Activated naive CD4-positive, alpha-beta T cell treated with anti-CD3 and anti-CD28 coated beads, Interleukin-2, amount 10 ng/mL, durations not matched to agents 7 days and 5 days (primary cell): Measurements from ENCODE around the gene CHD9NB.

Source experiments
- CTCF ChIA-PET: fragments of 350-600 bp; sonication (Branson Sonifier 250); formaldehyde crosslinking; loops from one replicate; lab custom pipeline; 2021; ENCODE audit warnings: antibody characterized with exemption; lab: Charles Lee
- DNase-seq: peaks from one replicate; pipeline ENCODE4 v3.0.0-alpha.2; 2020
- H3K27ac Mint-ChIP-seq: one replicate; pipeline ENCODE4 v1.8.0; 2021; ENCODE audit warnings: mild to moderate bottlenecking, moderate library complexity, mixed read lengths
- H3K27me3 Mint-ChIP-seq: one replicate; pipeline ENCODE4 v1.8.0; 2021; ENCODE audit warnings: mild to moderate bottlenecking, mixed read lengths
- H3K36me3 Mint-ChIP-seq: one replicate; pipeline ENCODE4 v1.8.0; 2021; ENCODE audit warnings: mixed read lengths
- H3K4me1 Mint-ChIP-seq: one replicate; pipeline ENCODE4 v1.8.0; 2021; ENCODE audit warnings: mixed read lengths
- H3K4me3 Mint-ChIP-seq: one replicate; pipeline ENCODE4 v1.8.0; 2021; ENCODE audit warnings: mild to moderate bottlenecking, moderate library complexity, mixed read lengths
- H3K9me3 Mint-ChIP-seq: one replicate; pipeline ENCODE4 v1.8.0; 2021; ENCODE audit warnings: mixed read lengths

The CHD9NB gene

DNA sequence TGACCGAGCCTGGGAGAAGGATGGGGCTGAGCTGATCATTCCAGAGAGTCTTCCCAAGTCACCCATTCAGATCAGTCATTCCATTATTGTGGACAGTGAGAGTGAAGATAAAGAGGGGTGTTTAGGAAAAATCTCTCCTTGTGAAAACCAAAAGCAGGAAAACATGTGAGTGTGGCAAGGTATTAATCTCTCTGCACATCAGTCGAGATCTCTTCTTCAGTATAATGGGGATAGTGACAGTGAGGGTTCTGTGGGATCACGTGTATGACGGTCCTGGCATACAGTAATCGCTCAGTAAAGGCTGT lies 37.5 kb upstream of the CHD9NB start:
- Mint-ChIP-seq H3K27me3 (peaks cover 17% of the 10 kb centered on the region), H3K4me3 (no peak overlapping the region), H3K9me3 (no peaks in the 10 kb centered on the region), H3K4me1 (peaks cover 34% of the 10 kb centered on the region), H3K27ac (no peak overlapping the region), H3K36me3 (no peaks in the 10 kb centered on the region)
- CTCF ChIA-PET = interaction anchor here (1.6 kb wide), 1 partner anchor 9 kb away, joined by 3 read pairs; no protein-coding TSS in a partner anchor
- DNase-seq = no peak

DNA sequence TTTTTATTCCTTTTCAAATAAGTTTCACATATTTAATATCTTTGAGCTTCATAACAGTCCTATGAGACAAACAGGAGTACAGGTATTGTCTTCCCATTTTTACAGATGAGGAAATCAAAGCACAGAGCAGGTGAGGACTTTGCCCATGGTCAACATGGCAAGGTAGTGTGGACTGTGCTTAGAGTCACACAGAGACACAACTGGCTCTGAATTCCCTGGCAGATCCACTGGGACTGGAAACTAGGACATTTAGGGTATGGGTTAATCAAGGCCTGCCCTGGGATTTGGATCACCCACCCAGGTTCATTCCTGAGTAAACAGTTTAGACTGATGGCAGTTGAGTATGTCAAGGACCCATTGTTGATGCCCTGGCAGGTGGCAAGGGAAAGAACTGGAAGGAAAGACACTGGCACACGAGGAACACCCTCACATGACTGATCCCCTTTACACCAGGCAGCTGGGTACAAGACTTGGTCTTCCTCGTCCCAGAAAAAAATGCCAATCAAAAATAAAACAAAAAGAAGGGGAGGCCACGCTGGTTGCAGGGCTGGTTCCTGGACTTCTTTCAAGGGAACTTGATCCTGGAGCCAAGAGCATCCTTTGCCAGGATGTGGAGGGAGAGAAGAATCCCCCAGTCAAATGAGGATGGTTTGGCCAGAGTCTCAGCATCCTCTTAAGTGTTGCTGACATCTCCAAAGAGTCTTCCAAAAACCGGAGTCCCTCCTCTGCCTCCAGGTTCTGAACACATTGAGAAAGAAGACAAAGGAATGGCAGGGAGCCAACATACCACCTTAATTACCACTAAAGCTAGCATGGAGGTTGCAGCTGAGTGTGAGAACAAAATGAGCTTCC lies 37.0 kb upstream of the CHD9NB start:
- no peak overlapping the region for H3K27ac Mint-ChIP-seq
- H3K27me3 Mint-ChIP-seq = peaks cover 17% of the 10 kb centered on the region
- H3K4me3 Mint-ChIP-seq = no peak overlapping the region
- H3K4me1 Mint-ChIP-seq = peaks cover 34% of the 10 kb centered on the region
- H3K36me3 Mint-ChIP-seq = no peaks in the 10 kb centered on the region
- CTCF ChIA-PET = interaction anchor here (1.6 kb wide), 1 partner anchor 9 kb away, joined by 3 read pairs; no protein-coding TSS in a partner anchor
- DNase-seq = no peak
- no peaks in the 10 kb centered on the region for H3K9me3 Mint-ChIP-seq

DNA sequence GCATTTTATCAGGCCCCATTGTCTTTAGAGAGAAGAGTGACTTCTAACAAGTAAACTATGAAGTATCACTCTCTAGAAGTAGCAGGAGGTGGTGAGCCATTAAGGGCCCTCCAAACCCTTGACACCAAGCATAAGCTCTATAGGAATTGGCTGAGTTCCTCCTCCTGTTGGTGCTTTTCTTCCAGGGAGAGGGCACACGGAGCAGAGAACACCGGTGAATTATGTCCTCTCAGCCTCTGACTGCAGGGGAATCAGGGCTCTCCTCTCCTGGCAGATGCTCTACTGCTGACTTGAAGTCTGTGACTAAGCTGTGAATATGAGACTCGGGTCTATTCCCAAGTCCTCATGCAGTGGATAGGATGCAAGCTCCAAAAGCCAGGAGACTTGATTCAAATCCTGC lies 34.4 kb upstream of the CHD9NB start:
- H3K9me3 Mint-ChIP-seq = no peaks in the 10 kb centered on the region
- peaks cover 20% of the 10 kb centered on the region for H3K4me1 Mint-ChIP-seq
- H3K36me3 Mint-ChIP-seq = no peaks in the 10 kb centered on the region
- H3K27ac Mint-ChIP-seq = no peak overlapping the region
- no peak overlapping the region for H3K4me3 Mint-ChIP-seq
- no peak for DNase-seq
- H3K27me3 Mint-ChIP-seq = peaks cover 17% of the 10 kb centered on the region
- CTCF ChIA-PET = no interaction called here

DNA sequence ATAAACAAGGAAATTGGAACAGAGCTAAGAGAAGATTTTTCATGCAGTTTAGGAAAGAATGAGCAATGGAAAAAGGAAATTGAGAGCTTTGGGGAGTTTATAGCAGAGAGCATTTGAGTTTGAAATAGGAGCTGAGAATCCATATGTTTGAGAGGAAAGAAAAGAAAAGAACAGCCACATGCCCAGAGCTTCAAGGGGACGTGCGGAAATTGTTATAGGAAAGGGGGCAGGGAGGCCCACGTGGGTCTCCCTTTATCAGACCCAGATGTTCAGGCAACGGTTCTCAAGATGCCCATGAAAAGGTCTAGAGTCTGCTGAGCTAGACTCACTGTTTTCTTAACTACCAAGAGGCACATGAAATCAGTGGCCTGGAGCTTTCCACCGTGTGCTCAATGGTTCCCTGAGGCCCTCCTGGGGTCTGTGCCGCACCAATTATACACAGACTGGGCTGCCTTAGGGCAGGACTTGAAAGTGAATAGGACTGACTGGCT lies 33.3 kb upstream of the CHD9NB start:
- H3K27ac Mint-ChIP-seq = no peak overlapping the region
- peaks cover 11% of the 10 kb centered on the region for H3K4me1 Mint-ChIP-seq
- no peaks in the 10 kb centered on the region for H3K36me3 Mint-ChIP-seq
- no peak for DNase-seq
- peaks cover 9% of the 10 kb centered on the region for H3K27me3 Mint-ChIP-seq
- CTCF ChIA-PET = interaction anchor here (0.6 kb wide), 1 partner anchor 23 kb away, joined by 4 read pairs; no protein-coding TSS in a partner anchor
- no peaks in the 10 kb centered on the region for H3K9me3 Mint-ChIP-seq
- no peak overlapping the region for H3K4me3 Mint-ChIP-seq

DNA sequence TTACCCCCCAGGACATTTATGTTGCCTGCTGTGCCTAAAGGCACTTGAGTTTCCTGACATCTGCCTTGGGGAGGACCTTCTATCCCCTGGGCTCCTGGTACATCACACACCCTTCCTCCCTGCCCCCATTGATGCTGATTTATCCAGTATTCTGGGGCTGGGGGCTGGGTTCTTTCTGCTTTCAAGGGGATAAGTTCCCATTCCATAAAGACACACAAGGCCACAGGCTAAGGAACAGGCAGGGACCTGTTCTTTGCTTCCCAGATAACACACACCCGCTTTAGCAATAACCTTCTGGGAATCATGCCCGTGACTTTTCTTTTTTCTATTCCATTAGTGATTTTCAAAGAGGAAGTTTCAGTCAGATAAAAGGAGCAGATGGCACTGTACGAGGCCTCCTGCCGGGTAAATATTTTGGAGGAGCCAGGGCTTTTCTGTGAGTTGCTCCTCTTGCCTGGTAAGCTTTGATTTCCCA lies 32.7 kb upstream of the CHD9NB start:
- no peaks in the 10 kb centered on the region for H3K9me3 Mint-ChIP-seq
- no peak for DNase-seq
- H3K4me1 Mint-ChIP-seq = peaks cover 6% of the 10 kb centered on the region
- CTCF ChIA-PET = no interaction called here
- no peak overlapping the region for H3K4me3 Mint-ChIP-seq
- H3K36me3 Mint-ChIP-seq = no peaks in the 10 kb centered on the region
- H3K27ac Mint-ChIP-seq = no peak overlapping the region
- peaks cover 7% of the 10 kb centered on the region for H3K27me3 Mint-ChIP-seq

DNA sequence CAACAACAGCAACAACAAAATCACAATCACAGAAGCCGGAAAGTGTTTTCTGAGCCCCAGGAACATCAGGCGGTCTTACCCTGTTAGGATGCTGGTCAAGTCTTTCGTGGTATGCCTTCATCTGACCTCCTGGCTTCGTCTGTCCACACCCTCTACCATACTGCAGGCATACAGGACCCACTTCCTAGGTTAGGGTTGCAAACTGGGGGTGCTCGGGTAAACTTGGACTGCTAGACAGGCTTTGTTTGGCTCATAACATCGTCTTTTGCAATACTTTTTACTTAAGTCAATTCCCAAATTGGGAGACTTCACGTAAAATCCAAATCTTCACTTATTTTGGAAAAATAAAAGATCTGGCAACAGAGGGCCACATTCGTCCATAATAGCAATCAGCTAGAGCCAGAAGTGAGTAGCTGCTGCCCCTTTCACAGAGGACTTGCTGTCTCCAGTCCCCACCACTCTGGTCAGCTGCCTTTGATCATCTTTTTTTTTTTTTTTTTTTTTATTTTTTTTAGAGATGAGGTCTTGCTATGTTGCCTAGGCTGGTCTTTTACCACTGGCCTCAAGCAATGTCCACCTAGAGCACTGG lies 32.1 kb upstream of the CHD9NB start:
- Mint-ChIP-seq H3K27ac (no peak overlapping the region), H3K9me3 (no peaks in the 10 kb centered on the region), H3K4me1 (peaks cover under 1% of the 10 kb centered on the region), H3K4me3 (no peak overlapping the region), H3K27me3 (peaks cover 7% of the 10 kb centered on the region), H3K36me3 (no peaks in the 10 kb centered on the region)
- DNase-seq = no peak
- CTCF ChIA-PET = no interaction called here

DNA sequence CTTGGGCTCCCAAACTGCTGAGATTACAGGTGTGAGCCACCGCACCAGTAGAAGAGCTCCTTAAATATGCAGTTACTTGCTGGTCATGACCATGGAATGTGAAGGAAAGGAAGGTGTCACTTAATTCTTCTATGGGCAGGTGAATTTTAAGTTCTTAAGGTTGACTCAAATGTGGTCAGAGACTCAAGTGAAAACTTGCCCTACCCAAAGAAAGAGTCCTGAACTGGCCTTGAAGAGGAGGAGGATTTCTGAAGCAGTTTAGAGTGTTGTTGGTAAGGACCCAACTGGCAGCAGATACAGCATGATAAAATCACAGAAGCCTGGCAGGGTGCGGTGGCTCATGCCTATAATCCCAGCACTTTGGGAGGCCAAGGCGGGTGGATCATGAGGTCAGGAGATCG lies 31.4 kb upstream of the CHD9NB start:
- peaks cover 4% of the 10 kb centered on the region for H3K27me3 Mint-ChIP-seq
- no peaks in the 10 kb centered on the region for H3K9me3 Mint-ChIP-seq
- no peaks in the 10 kb centered on the region for H3K4me1 Mint-ChIP-seq
- no peak overlapping the region for H3K27ac Mint-ChIP-seq
- no peak overlapping the region for H3K4me3 Mint-ChIP-seq
- CTCF ChIA-PET = no interaction called here
- H3K36me3 Mint-ChIP-seq = no peaks in the 10 kb centered on the region
- no peak for DNase-seq

DNA sequence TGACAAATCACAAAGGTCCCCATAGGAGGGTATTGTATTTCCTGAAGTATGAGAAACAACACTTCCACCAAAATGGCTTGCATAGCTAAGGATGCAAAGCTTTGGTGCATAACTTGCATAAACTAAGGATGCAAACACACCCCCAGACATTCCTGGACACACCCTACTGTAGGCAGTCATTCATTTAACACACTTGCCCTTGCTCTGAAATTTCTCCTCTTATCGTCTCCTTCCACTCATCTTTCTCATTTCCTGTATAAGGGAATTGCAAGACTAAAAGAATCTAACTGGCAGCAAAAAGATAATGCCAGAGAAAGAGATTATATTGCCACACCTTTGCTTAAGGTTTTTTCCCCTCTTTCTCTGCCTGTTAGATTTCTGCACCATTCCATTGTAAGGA lies 30.4 kb upstream of the CHD9NB start:
- H3K27me3 Mint-ChIP-seq = peaks cover 4% of the 10 kb centered on the region
- H3K27ac Mint-ChIP-seq = no peak overlapping the region
- no peak for DNase-seq
- H3K36me3 Mint-ChIP-seq = no peaks in the 10 kb centered on the region
- H3K4me1 Mint-ChIP-seq = no peaks in the 10 kb centered on the region
- H3K9me3 Mint-ChIP-seq = no peaks in the 10 kb centered on the region
- no peak overlapping the region for H3K4me3 Mint-ChIP-seq
- CTCF ChIA-PET = interaction anchor here (1.6 kb wide), 1 partner anchor 23 kb away, joined by 3 read pairs; no protein-coding TSS in a partner anchor

DNA sequence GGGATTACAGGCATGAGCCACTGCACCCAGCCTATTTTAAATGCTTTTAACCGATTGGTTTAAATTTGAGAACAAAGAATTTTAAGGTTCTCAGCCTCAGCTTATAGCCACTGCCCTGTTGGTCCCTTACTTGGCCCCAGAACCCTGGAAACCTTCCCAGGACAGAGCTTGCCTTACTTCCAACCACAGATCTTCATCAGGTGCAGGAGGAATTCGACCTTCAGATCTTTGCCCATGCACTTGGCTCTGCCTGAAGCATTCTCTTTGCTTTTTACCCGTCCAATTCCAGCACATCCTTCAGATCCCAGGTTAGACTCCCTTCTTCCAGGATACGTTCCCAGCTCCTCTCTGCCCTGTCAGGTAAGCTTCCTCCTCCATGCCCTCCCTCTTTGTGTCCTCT lies 29.8 kb upstream of the CHD9NB start:
- H3K4me3 Mint-ChIP-seq = no peak overlapping the region
- H3K36me3 Mint-ChIP-seq = peaks cover 1% of the 10 kb centered on the region

DNA sequence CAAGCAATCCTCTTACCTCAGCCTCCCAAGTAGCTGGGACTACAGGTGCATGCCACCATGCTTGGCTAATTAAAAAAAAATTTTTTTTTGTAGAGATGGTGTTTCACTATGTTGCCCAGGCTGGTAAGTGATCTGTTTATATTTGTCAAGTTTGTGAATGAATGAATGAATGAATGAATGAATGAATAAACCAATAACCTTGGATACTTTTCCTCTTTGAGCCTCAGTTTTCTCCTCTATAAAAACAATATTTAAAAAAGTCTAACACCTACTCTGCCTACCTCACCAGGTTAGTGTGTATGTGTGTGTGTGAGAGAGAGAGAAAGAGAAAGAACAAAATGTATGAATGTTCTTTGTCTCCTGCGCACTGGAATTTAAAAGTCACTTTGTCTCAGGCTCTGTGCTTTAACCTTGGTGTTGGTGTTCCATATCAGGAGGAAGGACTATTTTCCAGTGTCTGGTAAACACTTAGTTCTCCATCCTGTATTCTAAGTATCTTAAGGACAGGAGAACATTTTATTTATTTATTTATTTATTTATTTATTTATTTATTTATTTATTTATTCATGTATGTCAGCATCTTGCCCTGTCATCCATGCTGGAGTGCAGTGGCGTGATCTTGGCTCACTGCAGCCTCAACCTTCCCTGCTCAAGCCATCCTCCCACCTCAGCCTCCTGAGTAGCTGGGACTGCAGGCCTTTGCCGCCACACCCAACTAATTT lies 29.1 kb upstream of the CHD9NB start:
- CTCF ChIA-PET = interaction anchor here (1.6 kb wide), 1 partner anchor 22 kb away, joined by 3 read pairs; no protein-coding TSS in a partner anchor
- H3K4me1 Mint-ChIP-seq = no peaks in the 10 kb centered on the region

More for the DNA sequence above, 29.8 kb upstream of the CHD9NB start:
- Mint-ChIP-seq H3K9me3 (no peaks in the 10 kb centered on the region), H3K27ac (no peak overlapping the region), H3K4me1 (no peaks in the 10 kb centered on the region), H3K27me3 (peaks cover 4% of the 10 kb centered on the region)
- no peak for DNase-seq
- CTCF ChIA-PET = interaction anchor here (1.6 kb wide), 1 partner anchor 23 kb away, joined by 3 read pairs; no protein-coding TSS in a partner anchor

DNA sequence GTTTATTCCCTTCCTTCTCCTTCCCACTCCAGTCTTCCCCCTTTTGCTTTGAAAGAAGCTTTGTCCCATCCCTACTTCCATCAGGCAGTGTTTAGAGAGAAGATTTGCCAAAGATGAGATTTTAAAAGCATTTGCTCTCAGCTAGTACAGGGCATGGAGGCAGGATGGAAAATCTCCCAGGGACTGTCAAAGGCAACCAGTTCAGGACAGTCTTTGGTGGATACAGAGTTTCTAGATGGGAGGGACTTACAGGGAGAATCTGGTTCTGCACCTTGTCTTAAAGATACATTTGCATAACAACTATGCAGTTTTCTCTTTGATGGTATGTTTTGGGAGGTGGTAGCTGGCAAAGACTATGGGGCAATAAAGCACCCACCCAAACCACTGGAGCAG lies 28.3 kb upstream of the CHD9NB start:
- H3K27me3 Mint-ChIP-seq = peaks cover 4% of the 10 kb centered on the region
- no peak overlapping the region for H3K4me3 Mint-ChIP-seq
- peaks cover 1% of the 10 kb centered on the region for H3K36me3 Mint-ChIP-seq
- H3K4me1 Mint-ChIP-seq = no peaks in the 10 kb centered on the region
- no peaks in the 10 kb centered on the region for H3K9me3 Mint-ChIP-seq
- CTCF ChIA-PET = no interaction called here
- no peak overlapping the region for H3K27ac Mint-ChIP-seq
- no peak for DNase-seq

More for the DNA sequence above, 29.1 kb upstream of the CHD9NB start:
- no peaks in the 10 kb centered on the region for H3K9me3 Mint-ChIP-seq
- peaks cover 1% of the 10 kb centered on the region for H3K36me3 Mint-ChIP-seq
- peaks cover 4% of the 10 kb centered on the region for H3K27me3 Mint-ChIP-seq
- no peak overlapping the region for H3K4me3 Mint-ChIP-seq
- no peak for DNase-seq
- no peak overlapping the region for H3K27ac Mint-ChIP-seq

DNA sequence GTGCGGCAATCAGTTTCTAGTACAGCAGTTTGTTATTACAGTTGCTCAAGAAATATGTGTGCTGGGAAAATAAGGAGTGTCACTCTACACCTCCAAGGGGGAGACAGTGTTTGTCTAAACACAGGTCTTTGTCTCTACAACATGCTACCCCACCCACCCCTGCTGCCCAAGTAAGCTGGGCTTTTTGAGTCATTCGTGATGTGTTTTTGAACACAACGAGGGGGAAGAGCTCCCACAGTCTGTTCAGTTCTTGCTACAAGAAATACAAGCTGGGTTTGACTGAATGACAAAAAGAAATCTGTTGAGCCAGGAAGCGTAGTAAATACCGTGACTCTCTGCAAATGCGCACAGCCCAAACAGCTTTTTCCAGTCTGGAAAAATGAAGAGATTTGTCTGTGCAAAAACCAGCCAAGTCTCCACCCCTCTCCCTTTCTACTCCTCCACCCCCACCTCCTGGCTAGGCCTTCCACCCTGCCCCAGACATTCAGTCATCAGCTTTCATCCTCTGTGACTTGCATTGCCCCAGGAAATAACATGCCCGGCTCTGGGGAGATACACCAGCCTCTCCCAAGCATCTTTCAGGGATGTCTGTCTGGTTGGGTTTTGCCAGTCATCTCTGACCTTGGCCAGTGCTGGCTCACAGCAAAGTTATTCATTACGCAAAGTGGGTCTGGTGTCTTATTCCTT lies 27.8 kb upstream of the CHD9NB start:
- Mint-ChIP-seq H3K27ac (no peak overlapping the region), H3K9me3 (peaks cover 4% of the 10 kb centered on the region), H3K27me3 (peaks cover 4% of the 10 kb centered on the region), H3K36me3 (peaks cover 4% of the 10 kb centered on the region), H3K4me3 (no peak overlapping the region), H3K4me1 (no peaks in the 10 kb centered on the region)
- DNase-seq = no peak
- CTCF ChIA-PET = no interaction called here

DNA sequence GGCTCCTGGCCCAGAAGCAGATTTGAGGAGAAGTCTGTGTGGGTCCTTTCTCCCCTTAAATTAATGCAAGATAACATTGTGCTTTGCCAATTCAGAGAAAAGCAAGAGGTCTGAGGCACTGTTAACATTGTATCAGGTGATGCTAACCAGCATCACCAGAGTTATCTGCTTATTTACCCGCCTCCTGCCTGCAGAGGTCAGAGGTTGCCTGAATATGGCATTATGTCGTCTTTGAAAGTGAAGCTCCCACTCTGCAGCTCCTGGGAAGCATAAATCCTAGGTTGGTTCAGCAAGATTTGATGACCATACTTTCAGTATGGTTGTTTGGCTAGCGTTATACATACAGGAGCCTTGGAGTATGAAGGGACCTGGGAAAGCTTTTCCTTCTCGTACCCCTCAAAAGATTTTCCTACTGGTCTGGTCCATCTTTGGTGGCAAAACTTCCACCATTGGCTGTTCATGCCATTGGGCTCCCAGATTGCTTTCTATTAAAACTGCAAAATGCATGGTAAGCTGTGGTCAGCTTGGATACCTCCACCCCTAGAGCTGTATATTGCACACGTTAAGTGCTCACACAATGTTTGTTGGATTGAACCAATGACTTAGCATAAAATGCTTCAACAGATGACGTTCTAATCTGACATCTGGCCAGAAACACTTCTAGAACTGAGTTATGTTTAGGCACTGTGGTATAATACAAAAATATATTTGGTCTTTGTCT lies 26.2 kb upstream of the CHD9NB start:
- H3K4me3 Mint-ChIP-seq = no peak overlapping the region
- peaks cover 4% of the 10 kb centered on the region for H3K27me3 Mint-ChIP-seq
- H3K27ac Mint-ChIP-seq = no peak overlapping the region
- no peaks in the 10 kb centered on the region for H3K4me1 Mint-ChIP-seq
- peaks cover 11% of the 10 kb centered on the region for H3K9me3 Mint-ChIP-seq
- peaks cover 9% of the 10 kb centered on the region for H3K36me3 Mint-ChIP-seq
- DNase-seq = no peak
- CTCF ChIA-PET = interaction anchor here (1.0 to 1.3 kb wide), 3 partner anchors 42 to 431 kb away, joined by 3 to 4 read pairs (median 3); no protein-coding TSS in a partner anchor
